NOMO-1 treated with dmso at 0.1 percent for 144 hours (cell line): ENCODE measurements around the gene SORCS2.
"Not testable (repeated sequence)": the region's sequence is repeated elsewhere in the genome, so short reads cannot be mapped to it uniquely, and the experiment has no call there.

Experiments
- DNase-seq: peaks from one replicate; lab custom pipeline; 2025; ENCODE audit not compliant: unreplicated experiment; lab: John Stamatoyannopoulos, UW

SORCS2 gene

GRCh38 chr4:7591409-7592053 lies 399.2 kb downstream of the SORCS2 start:
- DNase-seq: no peak

- DNase-seq: peak; percentile 34
These were observed 401.5 kb downstream of the SORCS2 start for GRCh38 chr4:7593646-7594412.

DNA sequence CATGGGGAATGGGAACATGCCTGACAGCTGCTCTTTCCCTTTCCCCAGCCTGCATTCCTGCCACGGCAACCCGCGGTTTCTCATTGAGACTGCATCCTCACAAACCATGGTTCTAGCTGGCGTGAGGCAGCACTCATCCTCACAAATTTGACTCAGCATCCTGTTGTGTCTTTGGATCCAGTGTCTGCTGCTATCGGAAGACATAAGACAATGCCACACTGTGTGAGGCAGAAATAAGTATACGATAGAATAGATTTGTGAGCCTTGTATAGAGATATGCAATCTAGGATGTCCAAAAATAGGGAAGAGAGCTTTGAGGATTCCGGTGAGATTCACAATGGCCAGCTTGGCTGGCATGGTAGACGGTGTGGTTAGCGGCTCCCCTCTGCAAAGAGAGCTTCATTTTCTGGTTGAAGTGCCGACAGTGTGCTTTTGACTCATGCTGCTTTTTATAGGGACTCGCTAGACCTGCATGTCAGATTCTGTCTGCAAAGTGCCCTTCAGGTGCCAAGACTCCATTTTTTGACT lies 403.7 kb downstream of the SORCS2 start:
- DNase-seq: no peak

GRCh38 chr4:7596918-7597606 lies 404.7 kb downstream of the SORCS2 start:
- peak; percentile 41 for DNase-seq

GRCh38 chr4:7598939-7599790 lies 406.8 kb downstream of the SORCS2 start:
- no peak for DNase-seq

DNA sequence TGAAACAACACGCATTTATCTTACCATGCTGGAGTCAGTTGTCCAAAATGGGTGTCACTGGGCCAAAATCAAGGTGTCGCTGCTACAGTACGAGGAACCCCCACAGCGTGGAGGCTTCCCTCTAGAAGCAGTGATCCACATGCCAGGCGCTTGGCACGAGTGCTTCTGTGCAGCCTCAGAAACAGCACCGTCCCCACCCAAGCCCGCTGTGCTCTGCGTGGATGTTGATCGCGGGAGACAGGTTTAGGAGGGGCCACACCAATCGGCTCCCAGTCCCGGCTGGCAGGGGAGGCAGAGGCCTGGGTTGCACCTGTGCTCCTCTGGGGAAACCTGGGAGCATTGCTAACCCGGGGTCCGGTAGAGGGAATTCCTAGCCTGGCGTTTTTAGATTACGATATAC lies 407.9 kb downstream of the SORCS2 start:
- no peak for DNase-seq

- not testable (repeated sequence) for DNase-seq
These were observed 409.8 kb downstream of the SORCS2 start for GRCh38 chr4:7602166-7602565.

DNA sequence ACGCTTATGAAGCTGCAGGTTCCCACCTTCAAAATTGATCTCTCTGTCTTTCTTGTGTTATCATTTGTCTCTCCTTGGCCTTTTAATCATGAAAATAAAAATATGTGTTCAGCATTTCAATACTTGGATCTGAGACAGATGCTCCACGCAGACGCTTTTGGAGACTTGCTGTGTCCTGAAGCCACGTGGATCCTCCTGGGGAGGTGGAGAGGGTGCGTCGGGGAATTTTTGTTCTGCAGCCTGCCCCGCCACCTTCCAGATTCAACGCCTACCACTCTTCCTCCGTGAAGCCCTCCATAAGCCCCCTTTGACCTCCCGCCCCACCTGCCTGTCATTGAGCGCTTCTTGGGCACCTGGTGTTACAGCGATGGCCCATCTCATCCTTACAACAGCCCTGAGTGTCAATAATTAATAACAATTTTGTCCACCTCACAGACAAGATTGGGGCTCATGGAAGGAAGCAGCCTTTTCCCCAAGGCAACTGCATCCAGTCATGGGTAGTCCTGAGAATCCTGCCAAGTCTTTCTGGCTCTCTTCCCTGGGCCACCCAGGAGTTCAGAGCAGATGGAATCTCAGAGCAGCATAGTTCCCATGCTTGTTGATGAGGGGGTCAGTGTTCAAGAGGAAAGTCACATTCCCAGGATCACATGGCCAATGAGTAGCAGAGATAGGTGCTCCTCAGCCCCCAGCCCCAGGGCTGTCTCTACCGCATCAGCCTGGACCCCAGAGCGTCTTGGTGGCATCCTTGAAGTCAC lies 415.0 kb downstream of the SORCS2 start:
- no peak for DNase-seq

DNA sequence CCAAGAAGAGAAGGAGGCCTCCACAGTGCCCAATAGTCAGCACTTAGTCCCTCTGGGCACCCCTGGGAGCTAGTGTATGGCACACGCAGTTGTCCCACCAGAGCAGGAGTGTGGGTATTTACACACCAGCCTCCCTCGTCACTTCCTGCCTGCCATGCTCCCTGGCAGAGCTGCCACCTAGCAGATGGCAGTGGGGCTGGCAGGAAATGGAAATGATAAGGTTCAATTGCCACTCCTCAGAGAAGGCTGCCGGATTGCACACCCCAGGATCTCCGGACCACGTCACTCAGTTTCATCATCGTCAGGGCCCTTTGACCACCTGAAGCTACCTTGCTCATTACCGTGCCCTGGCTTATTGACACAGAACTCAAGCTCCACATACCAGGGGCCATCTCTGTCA lies 415.7 kb downstream of the SORCS2 start:
- DNase-seq: no peak

- DNase-seq: no peak
These were observed 417.0 kb downstream of the SORCS2 start for GRCh38 chr4:7609316-7609715.

GRCh38 chr4:7610022-7610670 lies 417.8 kb downstream of the SORCS2 start:
- DNase-seq: no peak

- no peak for DNase-seq
These were observed 418.5 kb downstream of the SORCS2 start for GRCh38 chr4:7610841-7611240.

- DNase-seq: no peak
These were observed 420.1 kb downstream of the SORCS2 start for GRCh38 chr4:7612311-7612897.

DNA sequence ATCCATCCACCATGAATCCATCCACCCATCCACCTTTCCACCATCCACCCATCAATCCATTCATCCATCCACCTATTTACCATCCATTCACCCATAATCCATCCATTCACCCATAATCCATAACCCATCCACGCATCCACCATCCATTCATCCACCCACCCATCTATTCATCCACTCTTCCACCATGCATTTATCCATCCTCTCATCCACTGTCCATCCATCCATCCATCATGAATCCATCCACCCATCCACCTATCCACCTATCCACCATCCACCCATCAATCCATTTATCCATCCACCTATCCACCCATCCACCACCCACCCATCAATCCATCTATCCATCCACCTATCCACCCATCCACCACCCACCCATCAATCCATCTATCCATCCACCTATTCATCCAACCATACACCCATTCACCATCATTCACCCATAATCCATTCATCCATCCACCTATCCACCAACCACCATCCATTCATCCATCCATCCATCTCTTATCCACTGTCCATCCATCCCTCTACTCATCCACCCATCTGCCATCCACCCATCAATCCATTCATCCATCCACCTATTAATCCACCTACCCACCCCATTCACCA lies 422.1 kb downstream of the SORCS2 start:
- DNase-seq: no peak

DNA sequence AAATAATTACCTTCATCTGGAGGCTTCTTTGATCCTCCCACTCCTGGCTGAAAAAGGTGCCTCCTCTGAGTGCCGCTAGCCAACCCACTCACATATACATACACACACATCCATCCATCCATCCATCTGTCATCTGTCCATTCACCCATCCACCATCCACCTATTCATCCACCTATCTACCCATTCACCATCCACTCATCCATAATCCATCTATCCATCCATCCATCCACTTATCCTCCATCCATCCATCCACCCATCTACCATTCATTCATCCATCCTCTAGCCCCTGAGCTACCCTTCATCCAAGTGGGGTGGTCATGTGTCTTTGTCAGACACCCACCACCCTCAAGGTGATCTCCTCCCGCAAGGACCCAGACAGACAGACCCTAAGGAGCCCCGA lies 423.9 kb downstream of the SORCS2 start:
- DNase-seq: no peak

- DNase-seq: no peak
These were observed 426.0 kb downstream of the SORCS2 start for GRCh38 chr4:7618361-7618760.

DNA sequence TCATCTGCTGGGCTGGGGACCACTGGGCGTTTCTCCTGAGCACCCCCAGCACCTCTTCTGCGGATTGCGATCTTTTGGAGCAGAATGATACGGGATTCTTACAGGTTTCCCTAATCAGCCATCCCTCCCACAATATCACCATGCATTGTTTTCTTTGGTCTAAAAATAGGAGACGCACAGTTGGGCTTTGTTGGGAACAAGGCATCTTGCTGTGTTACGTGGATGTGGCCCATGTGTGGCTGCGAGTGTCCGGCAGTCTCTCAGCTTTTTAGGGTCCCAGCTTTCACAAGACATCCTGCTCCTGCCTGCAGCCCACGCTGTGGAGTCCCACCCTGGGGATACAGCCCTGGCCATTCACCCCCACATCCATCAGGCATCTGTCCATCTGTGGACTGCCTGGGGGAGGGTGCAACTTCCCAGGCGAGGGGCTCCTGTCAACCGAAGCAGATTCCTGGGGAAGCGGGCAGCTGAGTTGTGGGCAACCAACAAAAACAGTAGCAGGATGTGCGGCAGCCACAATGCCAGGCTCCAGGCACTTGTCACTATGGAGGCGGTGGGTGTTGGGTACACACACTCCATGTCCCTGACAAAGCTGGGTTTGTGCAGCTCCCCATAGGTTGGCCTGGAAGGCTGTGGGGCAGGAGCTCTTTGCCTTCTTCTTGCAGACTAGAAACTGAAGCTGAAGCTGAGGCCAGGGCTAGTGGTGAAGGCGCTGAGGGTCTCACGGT lies 427.9 kb downstream of the SORCS2 start:
- no peak for DNase-seq

GRCh38 chr4:7620814-7621176 lies 428.5 kb downstream of the SORCS2 start:
- no peak for DNase-seq
